22Rv1 (cell line): ENCODE results near the gene BIN2.

Experiments
- H3K27ac ChIP-seq: fragments of 450-650 bp; 2 replicates; pipeline ENCODE4 v1.5.1; 2017
- ZFX ChIP-seq: fragments of 450-650 bp; IDR thresholded peaks from 2 replicates; pipeline ENCODE4 v1.6.1; 2017; ENCODE audit warnings: antibody characterized with exemption, borderline replicate concordance
- TF ChIP-seq, protein P1 (sequence below): fragments of 450-650 bp; IDR thresholded peaks from 2 replicates; pipeline ENCODE4 v1.5.1; 2017; ENCODE audit warnings: mild to moderate bottlenecking

BIN2 gene

DNA sequence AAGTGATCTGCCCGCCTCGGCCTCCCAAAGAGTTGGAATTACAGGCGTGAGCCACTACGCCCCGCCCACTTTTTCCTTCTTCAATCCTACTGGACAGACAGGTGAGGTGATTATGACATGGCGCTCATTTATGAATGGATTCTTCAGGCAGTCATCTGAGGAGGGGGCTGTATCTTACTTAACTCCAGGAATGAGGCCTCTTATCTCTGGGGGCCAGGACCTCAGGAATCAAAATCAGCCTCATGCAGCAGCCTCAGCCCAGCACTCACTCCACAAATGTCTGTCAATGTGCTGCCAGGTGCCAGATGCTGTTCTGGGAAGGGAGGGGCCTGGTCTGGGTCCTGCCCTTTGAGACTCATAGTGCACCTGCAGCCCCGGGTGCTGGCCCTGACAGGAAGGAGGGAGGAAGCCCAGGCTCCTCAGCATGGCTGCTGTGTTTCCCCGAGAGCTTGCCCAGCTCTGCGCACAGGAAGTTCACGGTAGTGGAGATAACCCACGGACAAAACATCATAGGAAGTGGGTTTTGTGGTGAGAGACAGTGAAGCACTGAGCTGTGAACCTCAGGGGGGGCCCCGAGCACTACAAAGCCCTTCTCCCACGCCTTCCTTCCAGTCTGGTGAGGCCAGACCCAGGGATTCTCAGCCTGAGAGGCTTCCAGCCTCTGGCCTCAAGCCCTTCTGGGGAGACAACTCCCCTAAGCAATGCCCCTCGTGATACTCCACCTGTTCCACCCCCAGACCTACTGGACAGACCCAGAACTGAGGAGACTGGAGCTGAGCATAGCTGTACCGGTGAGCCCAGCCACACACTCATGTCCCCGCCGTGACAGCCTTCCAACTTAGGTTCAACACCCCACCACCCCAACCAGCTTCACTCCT, 44.9 kb upstream of the BIN2 start:
- no peak overlapping the region for H3K27ac ChIP-seq

DNA sequence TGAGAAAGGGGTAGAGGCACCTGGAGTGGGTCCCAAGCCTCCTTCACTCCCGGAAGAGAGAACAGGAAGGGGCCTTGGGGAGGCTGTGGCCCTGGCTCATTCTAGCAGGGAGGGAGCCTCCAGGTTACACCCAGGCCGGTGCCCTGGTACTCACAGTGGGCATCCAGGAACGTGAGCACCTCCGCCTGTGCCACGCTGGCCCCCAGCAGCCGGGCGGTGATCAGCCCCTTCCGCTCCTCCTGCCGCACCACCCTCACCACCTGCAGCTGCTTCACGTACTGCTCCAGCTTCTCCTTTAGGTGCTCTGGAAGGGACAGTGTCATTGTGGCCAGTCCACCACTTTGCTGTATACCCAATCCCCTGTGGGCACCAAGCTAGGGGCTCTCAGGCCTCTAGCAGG, 41.3 kb upstream of the BIN2 start:
- H3K27ac ChIP-seq, result no peak overlapping the region
- TF ChIP-seq, protein P1, sequence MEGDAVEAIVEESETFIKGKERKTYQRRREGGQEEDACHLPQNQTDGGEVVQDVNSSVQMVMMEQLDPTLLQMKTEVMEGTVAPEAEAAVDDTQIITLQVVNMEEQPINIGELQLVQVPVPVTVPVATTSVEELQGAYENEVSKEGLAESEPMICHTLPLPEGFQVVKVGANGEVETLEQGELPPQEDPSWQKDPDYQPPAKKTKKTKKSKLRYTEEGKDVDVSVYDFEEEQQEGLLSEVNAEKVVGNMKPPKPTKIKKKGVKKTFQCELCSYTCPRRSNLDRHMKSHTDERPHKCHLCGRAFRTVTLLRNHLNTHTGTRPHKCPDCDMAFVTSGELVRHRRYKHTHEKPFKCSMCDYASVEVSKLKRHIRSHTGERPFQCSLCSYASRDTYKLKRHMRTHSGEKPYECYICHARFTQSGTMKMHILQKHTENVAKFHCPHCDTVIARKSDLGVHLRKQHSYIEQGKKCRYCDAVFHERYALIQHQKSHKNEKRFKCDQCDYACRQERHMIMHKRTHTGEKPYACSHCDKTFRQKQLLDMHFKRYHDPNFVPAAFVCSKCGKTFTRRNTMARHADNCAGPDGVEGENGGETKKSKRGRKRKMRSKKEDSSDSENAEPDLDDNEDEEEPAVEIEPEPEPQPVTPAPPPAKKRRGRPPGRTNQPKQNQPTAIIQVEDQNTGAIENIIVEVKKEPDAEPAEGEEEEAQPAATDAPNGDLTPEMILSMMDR, result no peak
- TF ChIP-seq ZFX, result no peak

More for the DNA sequence above, 44.9 kb upstream of the BIN2 start:
- TF ChIP-seq, protein P1, result no peak
- no peak for TF ChIP-seq ZFX

DNA sequence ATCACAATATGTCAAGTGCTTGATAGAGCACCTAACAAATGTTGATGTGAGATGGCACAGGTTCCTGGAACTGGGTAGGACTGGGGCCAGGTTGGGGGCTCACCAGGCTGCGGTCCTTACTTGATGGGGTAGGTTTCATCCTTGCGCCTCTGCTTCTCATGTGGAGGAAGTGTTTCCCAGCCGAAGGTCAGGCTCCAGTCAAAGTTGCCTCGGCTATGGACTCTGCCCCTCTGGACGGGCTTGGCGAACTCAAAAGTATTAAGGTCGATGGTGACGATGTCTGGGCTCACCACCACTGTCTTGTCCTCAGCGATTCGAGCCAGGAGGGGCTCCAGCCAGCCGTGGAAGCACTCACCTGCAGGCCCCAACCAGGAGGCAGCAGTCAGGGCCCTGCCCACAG, 40.0 kb upstream of the BIN2 start:
- TF ChIP-seq, protein P1, result no peak
- no peak for TF ChIP-seq ZFX
- H3K27ac ChIP-seq, result no peak overlapping the region

DNA sequence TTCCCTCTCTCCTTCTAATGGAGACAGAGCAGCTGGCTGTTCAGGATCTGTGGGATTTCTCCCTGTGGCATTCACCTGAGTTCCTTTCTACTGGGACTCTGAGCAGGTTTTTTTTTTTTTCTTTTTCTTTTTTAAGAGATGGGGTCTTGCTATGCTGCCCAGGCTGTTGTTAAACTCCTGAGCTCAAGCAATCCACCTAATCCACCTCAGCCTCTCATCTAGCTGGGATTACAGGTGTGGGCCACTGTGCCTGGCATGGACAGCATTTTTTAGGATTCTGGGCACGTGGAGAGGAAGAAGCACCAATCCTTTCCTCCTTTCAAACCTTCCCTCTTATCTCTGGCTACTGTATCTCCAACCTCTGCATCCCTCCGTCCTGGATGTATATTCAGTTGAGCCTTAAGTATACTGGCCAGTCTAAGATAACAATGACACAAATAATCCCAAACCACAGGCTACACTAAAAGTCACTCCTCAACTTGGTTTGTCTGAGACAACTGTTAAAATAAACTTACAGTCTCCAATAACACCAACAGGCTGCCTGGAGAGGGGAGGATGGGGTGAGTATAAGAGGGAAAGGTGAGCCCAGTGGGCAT, 38.9 kb upstream of the BIN2 start:
- H3K27ac ChIP-seq, result no peak overlapping the region

DNA sequence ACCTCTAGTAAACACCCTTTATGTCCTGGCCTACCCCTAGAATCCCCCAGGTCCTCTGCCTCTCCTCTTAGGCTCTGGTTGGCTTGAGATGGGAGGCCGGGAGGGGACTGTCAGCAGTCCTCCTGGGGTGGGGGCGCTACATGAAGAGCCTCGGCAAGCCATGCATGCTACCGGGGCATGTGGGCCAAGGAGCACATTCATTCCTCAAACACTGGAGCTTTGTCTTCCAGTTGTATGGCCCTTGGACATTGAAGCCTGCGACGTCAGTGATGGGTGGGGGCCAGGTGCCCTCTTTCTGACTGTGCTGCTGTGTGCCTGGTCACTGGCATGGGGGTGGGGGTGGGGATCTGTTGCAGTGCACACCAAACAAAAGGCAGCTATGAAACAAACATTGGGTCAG, 38.3 kb upstream of the BIN2 start:
- H3K27ac ChIP-seq, result no peak overlapping the region
- no peak for TF ChIP-seq ZFX
- TF ChIP-seq, protein P1, result no peak

More for the DNA sequence above, 38.9 kb upstream of the BIN2 start:
- TF ChIP-seq ZFX, result no peak

DNA sequence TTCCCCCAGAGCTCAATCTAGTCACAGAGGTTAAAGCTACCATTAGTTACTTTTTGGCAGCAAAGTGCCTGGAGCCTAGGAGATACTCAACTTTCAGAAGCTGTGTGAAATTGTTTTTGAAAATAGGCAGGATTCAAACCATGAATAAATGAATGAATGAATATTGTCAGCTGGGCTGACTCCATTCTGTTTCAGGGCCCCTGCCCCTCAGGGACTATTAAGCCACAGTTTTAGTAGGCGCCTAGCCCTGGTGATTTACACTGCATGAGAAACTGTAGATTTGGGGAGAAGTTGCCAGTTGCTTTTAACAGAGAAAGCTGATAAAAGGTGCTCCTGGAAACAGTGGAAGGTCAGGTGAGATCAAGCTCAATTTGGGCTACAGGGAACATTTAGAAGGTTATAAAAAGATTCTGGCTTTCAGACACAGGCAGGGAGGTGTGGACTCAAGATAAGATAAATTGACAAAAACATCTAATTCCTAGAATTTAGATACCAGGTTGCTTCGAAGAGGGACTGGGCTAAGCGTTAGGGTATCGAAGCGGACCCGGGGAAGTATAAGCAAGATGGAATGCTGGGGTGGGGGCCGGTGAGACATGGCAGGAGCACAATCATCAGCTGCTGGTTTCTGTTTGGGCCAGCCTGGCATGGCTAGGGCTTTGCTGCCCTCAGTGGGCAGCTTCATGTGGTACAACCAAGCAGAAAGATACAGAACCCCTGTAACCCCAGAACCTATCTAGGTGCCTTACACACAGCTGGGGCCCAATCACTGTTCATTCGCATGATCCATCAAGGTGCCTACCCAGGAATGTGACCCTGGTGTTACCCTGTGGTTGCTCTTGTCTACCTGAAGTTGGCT, 37.4 kb upstream of the BIN2 start:
- TF ChIP-seq, protein P1, result no peak
- no peak for TF ChIP-seq ZFX
- no peak overlapping the region for H3K27ac ChIP-seq

DNA sequence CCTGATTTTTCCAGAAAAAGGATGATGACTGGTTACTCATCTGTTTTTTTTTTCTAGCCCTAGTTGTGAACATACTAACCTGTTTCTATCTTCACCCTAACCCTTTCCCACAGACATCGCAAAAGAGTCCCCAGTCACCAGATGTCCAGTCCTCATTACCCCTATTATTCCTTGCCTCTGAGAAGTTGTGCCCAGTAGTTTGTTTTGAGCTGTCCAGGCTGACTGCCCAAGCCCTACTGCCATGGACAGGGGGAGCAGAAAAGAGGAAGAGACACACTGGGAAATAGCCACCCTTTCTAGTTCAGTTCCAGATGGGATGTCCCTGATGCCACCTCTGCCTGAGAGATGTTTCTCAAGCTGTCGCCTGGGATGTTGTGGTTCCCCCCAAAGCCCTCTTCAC, 36.3 kb upstream of the BIN2 start:
- no peak overlapping the region for H3K27ac ChIP-seq
- TF ChIP-seq ZFX, result no peak
- TF ChIP-seq, protein P1, result no peak
